Measurements from ENCODE around the gene UPK3A.
"Not testable (repeated sequence)": the region's sequence is repeated elsewhere in the genome, so short reads cannot be mapped to it uniquely, and the experiment has no call there.

UPK3A gene

DNA sequence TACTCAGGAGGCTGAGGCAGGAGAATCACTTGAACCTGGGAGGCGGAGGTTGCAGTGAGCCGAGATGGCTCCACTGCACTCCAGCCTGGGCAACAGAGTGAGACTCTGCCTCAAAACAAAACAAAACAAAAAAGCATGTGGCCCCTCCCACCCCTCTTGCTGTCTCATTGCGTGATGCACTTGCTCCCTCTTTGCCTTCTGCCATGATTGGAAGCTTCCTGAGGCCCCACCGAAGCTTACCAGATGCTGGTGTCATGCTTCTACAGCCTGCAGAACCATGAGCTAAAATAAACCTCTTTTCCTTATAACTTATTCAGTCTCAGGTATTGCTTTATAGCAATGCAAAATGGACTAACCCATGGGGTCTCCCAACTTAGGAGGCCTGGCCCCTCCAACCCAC, 26.8 kb upstream of the UPK3A start:
- DNase-seq (ENCODE audit: low read depth), result not testable (repeated sequence)

DNA sequence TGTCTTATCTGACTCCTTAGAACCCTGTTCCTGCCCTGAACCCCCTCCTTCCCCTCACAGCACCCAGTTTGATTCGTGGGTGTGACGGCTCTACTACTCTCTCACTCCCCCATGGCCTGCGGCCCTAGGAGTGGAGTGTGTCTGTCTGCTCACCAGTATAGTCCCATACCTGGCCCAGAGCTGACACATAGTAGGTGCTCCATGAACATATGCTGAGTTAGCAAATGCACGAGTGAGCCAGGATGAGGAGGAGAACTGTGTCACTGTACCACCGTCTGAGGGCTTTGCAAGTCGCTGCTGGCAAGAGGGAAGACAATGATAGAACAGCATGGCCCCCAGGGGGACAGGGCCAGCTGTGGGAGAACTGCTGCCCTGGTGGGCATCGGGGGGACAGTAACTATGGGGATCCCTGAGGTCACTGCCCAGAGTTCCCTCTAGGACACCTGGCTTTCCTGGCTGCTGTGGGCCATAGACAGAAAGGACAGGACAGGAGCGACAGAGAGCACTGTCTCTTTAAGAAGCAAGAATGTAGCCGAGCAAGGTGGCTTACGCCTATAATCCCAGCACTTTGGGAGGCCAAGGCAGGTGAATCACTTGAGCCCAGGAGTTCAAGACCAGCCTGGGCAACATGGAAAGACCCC, 24.9 kb upstream of the UPK3A start:
- DNase-seq (ENCODE audit: low read depth), result no peak

DNA sequence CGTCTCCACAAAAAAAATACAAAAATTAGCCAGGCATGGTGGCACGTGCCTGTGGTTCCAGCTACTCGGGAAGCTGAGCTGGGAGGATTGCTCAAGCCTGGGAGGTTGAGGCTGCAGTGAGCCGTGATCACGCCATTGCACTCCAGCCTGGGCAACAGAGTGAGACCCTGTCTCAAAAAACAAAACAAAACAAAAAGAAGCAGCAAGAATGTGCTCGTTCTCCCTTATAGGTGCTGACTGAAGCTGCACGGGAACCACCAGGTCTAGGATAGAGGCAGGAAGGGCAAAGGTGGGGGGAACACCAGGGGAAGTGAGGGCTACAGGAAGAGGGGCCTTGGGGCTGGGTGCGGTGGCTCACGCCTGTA, 24.4 kb upstream of the UPK3A start:
- DNase-seq (ENCODE audit: low read depth), result not testable (repeated sequence)

DNA sequence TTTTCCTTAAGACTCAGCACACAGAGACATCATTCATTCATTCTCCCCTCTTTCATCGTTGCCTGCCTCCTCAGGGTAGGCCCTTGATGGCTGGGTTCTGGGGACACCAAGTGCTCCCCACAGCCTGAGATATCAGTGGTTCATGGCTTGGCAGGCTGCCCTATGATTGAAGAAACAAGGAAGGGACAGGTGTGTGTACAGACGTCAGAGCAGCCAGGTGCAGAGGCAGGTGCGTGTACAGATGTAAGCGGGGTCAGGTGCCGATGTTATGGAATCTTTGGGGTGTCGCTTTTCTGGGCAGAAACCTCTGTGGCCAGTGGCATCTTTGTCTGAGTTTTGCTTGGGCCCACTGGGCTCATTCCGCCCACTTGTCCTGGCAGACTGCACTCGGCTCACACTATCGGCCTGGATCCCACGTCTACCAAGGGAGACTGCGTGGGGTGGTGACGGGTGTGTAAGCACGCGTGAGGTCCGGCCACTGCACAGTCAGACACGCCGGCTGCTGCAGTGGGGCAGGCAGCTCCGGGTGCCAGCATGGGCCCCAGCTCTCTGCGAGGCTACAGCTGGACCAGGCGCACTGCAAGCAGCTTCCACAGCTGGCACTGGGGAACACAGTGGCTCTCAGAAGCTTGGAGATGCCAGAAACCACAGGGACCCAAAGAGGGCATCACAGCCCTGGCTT, 23.2 kb upstream of the UPK3A start:
- DNase-seq (ENCODE audit: low read depth), result no peak

DNA sequence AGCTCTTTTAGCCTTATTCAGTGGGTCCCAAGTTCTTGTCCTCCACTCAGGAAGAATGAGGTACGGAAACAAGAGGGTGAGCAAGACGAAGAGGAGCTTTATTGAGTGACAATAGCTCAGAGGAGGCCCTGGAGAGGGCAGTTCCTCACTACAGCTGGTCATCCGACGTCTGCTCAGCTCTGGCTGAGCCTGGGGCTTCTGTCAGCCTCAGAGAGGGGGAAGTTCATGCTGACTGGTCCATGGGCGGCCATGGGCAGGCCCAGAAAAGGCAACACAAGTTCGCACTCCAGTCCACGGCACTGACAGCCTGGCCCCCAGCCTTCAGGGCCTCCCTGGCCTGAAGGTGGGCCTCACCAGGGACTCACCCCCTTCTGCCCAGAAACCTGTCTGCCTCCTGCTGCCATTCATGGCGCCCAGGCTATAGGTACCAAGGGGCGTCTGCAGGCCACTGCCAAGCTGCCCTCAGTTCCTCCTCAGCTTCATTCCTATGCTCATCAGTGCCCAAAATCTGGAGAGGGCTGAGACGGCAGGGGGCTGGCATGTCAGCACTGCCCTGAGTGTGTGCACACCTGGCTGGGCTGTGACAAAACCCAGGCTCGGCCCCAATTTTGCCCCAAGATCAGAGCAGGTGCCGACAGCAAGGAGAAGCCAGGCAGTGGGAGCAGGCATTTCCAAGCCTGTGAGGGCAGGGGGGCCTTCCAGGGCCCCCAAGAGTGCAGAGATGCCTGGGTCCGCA, 22.4 kb upstream of the UPK3A start:
- DNase-seq (ENCODE audit: low read depth), result no peak

DNA sequence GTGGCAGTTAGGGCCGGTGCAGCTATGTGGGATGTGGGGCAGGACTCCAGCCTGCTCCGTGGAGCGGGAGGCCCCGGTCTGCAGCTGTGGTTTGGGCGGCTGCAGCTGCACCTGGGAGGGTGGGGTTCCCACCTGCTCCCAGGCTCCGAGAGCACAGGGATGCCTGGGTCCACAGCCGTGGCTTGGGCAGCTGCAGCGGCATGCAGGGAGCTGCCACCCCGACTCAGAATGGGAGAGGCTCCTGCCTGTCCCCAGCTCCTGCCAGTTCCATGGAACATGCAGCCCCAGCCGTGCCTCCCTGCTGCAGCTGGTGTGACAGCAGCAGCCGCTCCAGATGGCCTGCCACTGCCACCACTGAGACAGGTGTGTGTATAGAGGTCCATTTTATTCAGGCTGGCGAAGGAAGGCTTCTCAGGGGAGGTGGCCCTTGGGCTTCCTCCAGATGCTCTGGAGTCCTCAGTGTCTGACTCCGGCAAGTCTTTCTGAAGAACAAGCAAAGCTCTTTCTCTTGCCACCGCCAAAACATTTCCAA, 21.8 kb upstream of the UPK3A start:
- no peak for DNase-seq (ENCODE audit: low read depth)

DNA sequence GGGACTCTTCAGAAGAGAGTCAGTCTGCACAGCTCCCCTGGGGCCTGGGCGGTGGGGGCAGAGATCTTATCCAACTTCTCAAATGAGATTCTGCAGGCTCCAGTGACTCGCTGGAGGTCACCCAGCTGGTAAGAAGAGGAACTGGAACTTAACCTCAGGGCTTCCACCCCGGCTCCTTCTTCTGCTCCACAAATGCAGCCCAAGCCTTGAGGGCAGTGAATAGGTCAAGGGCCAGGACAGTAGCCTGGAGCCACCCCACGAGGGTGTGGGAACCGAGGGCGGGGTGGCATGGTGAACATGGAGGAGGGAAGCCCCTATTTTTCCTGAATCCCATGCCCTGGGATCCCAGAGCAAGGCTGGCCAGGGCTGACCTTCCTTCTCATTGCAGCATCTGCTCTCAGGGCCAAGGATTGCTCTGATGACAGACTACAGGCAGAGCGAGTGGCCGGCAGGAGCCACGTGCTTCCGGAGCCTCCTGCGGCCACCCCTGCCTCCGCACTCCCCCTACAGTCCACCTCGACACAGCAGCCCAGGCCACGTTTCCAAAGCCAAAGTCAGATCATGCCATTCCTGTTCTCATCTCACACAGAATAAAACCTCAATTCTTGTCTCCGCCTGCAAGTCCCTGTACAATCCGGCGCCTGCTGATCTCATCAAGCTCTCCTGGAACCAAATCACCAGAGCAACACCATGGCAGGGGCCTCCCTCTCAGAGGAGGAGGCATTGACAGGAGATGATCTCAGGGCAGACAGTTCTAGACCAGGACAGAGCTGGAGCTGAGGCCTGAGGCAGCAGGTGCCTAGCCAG, 21.1 kb upstream of the UPK3A start:
- no peak for DNase-seq (ENCODE audit: low read depth)

DNA sequence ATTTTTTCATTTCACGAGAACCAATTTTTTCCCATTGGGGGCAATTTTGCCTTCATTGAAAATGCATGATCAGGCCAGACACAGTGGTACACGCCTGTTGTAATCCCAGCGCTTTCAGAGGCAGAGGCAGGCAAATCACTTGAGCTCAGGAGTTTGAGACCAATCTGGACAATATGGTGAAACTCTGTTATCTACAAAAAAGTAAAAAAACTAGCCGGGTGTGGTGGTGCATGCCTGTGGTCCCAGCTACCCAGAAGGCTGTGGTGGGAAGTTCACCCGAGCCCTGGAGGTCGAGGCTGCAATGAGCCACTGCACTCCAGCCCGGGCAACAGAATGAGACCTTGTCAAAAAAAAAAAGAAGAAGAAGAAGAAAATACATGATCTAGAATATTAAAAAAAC, 19.2 kb upstream of the UPK3A start:
- DNase-seq (ENCODE audit: low read depth), result no peak

DNA sequence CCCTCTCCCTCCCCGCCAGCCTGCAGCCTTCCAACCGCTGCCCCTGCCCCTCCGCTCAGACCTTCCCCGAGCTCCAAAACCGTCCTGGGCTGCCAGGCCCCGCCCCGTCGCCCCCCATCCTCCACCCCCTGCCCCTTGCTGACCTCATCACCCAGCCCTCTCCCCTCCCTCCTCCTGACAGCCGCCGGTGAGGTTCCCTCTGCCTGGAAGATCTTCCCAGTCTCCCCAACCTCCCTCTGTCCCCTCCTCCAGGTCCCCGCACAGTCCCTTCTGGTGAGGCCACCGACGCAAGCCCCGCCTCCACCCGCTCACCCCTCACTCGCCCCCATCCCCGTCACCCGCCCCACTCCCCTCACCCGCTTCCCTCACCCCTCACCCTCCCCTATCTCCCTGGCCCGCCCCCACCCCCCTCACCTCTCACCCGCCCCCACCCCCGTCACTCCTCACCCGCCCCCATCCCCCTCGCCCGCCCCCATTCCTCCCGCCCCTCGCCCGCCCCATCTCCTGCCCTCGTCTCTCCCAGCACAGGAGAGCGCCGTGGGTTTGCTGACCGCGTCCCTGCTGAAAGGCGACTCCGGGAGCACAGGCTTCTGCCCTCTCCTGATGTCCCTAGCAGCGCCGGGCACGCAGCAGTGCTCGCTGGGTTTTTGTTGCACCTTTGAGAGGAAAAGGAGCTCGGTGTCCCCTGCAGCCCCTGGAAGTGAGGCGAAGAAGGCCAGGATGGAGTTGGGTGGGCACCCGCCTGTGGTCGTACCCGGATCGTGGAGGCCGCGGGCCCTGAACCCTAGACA, 16.4 kb upstream of the UPK3A start:
- DNase-seq (ENCODE audit: low read depth), result no peak

DNA sequence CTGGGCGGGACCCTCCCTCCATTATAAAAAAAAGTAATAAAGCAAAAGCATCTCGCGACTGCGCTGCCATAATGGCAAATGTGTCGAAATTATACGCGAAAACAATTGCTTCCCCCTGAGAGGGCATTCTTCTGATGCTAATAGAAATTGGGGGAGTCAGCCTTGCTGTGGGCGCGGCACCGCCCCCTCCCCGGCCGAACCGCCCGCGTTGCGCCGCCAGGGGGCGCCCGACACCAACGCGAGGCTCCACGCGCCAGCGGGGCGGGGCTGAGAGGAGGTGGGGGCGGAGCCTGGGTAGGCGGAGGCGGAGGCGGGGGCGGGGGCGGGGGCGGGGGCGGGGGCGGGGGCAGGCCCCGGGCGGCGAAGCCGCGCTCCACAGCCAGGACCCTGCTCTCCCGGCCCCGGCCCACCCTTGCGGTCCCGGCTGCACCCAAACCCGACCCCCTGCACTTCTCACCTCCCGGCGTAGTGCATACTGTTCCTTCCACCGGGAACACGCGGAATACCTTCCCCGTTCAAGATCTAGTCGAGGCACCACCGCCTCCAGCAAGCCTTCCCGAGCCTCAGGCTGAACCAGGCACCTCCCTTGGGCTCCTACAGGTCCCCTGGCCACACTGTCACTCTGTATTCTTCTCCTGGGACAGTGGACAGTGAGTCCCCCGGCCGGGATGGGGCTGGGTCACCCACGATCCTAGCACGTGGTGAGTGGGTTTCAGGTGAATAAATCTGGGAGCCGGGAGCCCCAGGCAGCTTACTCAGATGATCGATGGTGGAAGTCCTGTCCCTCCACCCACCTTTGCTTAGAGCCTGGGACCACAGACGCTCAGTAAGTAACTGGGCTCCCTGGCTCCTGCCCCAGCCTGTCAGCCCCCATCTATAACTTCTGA, 15.5 kb upstream of the UPK3A start:
- DNase-seq (ENCODE audit: low read depth), result peak; percentile 69

DNA sequence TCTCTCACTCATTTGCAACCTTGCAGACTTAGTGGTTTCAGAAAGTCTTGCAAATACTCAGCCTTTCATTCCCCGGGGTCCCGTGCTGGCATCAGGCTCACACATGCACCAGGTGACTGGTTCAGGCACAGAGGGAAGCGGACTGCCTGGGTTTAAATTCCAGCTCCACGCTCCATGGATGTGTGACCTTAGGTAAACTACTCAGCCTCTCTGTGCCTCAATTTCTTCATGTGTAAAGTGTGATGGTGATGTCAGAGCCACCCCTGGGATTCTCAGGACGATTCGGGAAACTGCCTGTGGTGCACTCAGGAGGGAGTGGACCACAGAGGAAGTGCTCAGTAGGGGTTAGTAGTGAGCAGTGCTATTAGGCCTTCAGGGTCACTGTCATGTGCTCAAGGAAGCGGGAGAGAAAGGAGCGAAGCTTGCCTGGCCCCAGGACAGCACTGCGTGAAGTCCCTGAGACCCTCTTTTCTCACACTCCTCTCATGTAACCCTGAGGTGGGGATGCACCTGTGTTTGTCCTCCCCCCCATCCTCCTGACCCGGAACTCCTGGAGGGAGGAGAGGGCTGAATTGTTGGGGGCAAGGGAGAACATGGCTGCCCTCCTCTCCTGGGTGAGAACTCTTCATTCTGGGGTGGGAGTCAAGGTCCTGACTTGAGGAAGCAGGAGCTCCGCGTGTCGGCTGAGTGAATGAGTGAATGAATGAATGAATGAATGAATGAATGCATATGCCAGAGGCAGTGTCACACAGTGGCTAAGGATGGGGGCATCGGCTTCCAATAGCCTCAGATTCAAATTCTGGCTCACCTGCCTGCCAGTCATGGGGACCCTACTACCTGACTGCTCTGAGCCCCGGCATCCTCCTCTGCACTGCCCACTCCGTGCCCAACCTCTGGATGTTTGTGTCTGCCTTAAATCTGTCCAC, 14.4 kb upstream of the UPK3A start:
- no peak for DNase-seq (ENCODE audit: low read depth)

DNA sequence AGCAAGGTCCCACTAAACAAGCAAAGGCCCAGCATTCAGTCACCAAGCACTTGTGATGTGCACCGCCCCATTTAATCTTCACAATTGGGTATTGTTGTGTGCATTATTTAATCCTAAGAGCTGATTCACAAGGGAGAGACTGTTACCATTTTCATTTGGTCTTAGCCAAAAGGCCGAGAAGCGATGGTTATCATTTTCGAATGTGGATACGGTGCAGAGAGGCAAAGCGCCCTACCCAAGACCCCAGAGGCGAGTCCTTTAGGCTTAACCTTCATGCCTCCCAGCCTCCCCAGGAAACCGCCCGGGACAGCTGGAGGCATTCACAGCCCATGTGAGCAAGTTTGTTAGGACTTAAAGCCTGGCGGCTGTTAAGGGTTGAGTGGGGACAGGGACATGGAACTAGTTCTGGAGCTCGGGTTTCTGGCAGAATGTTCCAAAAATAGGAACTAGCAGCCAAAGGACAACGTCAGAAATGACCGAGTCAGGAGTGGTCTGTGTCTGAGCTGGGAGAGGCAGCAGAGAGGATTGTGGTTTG, 13.0 kb upstream of the UPK3A start:
- no peak for DNase-seq (ENCODE audit: low read depth)

DNA sequence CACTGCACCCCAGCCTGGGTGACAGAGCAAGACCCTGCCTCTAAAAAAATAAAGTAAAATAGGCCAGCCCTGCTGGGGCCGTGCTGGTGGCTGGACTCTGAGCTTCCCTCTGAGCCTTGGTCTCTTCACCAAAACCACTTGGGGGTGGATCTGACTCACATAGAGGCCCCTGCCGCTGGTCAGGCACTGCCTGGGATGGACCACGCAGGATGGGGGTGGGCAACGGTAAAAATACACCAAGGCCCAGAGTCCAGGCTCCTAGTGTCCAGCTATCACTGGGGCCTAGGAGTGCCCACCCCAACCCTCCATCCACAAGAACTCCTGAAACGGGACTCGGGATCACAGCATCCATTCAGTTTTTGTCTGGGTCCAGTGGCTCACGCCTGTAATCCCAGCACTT, 12.3 kb upstream of the UPK3A start:
- no peak for DNase-seq (ENCODE audit: low read depth)

DNA sequence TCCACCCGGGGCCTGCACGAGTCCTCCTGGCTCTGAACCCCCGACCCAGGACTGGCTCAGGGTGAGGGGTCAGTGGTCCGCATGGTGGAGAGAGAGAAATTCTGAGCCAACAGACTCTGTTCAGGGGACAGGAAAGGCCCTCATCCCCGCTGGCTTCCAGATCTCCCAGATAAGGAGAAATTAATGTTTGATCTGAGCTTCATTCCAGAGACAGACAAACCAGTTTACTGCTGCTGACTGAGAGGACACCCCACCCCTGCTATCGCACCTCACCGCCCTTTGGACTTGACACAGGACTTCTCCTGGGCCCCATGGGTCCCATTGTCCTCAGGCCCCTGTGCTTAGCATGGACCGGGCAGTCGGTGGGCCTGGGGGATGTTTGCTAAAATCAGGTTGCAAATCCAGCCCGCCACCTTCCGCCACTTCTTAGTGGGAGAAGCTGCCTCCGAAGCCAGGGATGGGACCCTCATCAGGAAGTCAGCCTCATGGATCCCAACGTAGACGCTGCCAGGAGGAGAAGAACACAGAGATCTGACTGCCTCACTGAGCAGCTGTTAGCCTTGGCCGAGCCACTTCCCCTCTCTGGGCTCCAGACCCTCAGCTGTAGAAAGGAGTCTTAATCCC, 11.2 kb upstream of the UPK3A start:
- DNase-seq (ENCODE audit: low read depth), result no peak

DNA sequence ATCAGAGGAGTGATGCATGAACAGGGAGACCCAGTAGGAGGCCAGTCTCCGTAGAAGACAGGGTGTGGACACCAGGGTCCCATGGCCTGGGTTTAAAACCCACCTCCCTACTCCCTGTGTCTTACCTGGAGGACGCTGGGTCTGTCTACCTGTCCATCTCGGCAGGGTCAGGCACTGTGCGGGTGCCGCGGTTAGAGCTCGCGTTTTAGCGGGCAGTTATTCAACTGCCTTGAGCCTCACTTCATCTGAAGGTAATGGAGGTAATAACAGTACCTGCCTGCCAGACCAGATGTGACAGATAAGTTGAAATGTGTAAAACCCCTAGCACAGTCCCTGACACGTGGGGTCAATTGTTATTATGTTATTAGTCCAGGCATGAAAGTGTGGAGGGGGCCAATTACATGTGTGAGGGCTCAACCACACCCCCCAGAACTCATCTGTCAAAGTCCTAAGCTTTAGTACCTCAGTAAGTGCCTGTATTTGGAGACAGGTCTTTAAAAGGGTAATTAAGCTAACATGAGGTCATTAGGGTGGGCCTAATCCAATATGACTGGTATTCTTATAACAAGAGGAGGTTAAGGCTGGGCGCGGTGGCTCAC, 8.1 kb upstream of the UPK3A start:
- DNase-seq (ENCODE audit: low read depth), result no peak

DNA sequence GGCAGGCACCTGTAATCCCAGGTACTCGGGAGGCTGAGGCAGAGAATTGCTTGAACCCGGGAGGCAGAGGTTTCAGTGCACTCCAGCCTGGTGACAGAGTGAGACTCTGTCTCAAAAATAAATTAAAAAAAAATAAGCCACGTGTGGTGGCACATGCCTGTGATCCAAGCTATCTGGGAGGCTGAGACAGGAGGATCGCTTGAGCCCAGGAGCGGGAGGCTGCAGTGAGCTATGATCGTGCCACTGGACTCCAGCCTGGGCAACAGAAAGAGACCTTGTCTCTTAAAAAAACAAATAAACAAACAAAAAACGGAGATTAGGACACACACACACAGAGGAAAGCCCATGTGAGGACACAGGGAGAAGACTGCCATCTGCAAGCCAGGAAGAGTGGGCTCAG, 7.0 kb upstream of the UPK3A start:
- not testable (repeated sequence) for DNase-seq (ENCODE audit: low read depth)

DNA sequence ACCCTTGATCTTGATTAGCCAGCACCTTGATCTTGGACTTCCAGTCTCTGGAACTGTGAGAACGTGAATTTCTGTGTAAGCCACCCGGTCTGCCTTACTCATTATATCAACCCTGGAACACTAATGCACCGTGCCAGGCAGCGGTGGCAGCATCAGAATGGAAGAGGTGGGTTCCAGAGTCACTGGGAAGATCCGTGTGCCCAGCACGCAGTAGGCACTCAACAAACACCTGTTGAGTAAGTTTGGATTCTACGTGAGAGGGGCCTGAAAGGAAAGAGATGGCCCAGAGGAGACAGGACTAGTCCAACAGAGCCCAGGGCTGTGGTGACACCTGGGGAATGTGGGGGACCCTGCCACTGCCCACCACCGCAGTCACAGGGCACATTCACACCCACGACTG, 6.6 kb upstream of the UPK3A start:
- DNase-seq (ENCODE audit: low read depth), result no peak

DNA sequence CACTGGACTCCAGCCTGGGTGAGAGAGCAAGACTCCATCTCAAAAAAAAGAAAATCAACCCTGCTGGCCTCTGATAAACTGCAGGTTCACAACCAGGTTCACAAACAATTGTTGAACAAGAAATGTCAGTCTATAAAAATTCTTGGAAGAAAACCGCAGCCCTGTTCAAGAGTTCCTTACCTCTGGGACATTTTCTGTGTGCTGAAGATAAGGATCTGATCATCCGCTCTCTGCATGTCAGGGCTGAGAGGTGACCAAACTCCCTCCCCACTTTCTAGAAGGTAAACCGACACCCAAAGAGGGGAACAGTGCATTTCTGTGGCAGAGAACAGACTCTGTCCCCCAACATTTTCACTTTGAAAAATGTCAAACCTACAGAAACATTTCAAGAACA, 4.2 kb upstream of the UPK3A start:
- no peak for DNase-seq (ENCODE audit: low read depth)
